Measurements from ENCODE around the gene C1QTNF6. TPM values are rescaled to one million over a fixed set of nuclear protein-coding genes. Genes with fewer than 3 reads are reported as not detected.
"Not testable (repeated sequence)": the region's sequence is repeated elsewhere in the genome, so short reads cannot be mapped to it uniquely, and the experiment has no call there.

The C1QTNF6 gene
- total RNA-seq (2014; rRNA removed; shearing (Covaris generic)) = 0.08 TPM in 1 of 2 replicates, not detected in the other

DNA sequence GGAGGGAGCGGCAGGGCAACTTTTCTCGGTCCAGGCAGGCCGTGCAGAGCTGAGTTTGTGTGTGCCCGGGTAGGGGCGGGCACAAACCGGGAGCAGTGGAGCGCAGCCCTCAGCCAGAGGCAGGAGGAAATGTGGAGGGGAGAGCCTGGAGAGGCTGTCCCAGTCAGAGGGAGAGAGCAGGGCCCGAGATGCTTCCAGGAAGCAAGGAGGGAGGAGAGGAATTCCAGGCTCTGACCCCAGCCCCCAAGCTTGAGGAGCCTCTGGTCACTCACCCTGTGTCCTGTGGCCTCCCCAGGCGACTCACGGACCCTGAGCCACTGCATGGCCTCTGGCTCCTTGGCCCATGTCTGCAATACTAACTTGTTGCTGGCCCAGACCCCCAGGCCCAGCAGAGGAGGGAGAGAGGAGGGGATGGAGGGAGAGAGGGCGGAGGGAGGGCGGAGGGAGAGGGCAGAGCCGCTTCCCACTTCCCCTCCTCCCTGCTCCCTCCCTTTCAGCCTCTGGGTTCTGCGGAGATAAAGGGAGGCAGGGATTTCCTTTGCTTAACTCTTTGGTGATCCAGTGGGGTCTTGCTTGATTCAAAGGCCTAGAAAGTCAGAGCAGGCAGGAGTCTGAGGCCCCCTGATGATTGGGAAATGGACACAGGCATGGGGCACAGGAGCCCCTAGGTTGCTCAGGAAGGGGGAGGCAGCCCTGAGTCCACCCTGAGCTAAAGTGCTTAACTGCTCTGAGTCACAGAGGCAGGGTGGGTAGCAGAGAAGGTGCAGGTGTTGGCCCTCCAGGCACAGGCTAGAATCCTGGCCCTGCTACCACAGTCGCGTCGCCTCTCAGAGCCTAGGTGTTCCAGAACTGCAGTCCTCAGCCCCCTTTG is at the start of gene C1QTNF6:
Gene C1QTNF6 (minus strand): TSS at position 357 of the 871 bp plus-strand sequence. CDS start 34 bp downstream, at position 323.
- Histone ChIP-seq H3K4me3 (no peak within 1 kb of the TSS), H3K36me3 (no peaks in the 10 kb centered on the region)
- DNase-seq = no peak

DNA sequence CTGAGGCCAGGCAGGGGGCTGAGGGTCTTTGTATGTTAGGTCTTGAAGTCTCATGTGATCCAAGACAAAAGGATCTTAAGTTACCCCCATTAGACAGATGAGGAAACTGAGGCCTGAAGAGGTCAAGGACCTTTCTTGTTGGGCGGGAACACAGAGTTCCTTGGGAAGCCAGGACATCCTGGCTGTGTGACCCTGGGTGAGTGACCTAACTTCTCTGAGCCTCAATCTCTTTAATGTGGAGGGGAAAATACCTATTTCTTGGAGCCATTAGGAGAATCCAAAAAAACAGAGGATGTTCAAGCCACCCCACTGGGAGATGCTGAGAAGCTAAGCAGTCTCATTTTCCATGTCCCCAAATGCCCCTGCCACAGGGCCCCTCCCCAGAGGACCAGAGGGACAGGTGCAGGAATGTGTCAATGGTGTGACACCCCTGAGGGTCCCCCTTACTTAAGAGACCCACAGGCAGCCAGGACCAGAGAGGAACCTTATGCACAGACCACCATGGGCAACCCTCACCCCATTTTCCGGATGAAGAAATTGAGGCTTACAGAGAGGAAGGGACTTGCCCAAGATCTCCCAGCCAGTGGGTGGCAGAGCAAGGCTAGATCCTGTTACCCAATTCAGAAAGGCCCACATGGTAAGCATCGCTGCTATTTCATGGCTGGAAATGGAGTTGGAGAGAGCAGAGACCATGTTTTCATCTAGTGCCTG is 48.0 kb upstream of the C1QTNF6 start:
- H3K27ac ChIP-seq = no peak overlapping the region
- peaks cover 9% of the 10 kb centered on the region; the same call in 1 of the 2 replicates for H3K27me3 ChIP-seq
- no peaks in the 10 kb centered on the region for H3K4me1 ChIP-seq
- H3K9me3 ChIP-seq (replicated peaks) = no peaks in the 10 kb centered on the region
- no peak overlapping the region for H3K4me3 ChIP-seq
- no peaks in the 10 kb centered on the region for H3K36me3 ChIP-seq
- no peak for DNase-seq

More for the DNA sequence above, at the start of gene C1QTNF6:
- no peaks in the 10 kb centered on the region for H3K4me1 ChIP-seq
- H3K27me3 ChIP-seq = no peaks in the 10 kb centered on the region
- H3K27ac ChIP-seq = no peak within 1 kb of the TSS
- no peaks in the 10 kb centered on the region for H3K9me3 ChIP-seq (replicated peaks)

DNA sequence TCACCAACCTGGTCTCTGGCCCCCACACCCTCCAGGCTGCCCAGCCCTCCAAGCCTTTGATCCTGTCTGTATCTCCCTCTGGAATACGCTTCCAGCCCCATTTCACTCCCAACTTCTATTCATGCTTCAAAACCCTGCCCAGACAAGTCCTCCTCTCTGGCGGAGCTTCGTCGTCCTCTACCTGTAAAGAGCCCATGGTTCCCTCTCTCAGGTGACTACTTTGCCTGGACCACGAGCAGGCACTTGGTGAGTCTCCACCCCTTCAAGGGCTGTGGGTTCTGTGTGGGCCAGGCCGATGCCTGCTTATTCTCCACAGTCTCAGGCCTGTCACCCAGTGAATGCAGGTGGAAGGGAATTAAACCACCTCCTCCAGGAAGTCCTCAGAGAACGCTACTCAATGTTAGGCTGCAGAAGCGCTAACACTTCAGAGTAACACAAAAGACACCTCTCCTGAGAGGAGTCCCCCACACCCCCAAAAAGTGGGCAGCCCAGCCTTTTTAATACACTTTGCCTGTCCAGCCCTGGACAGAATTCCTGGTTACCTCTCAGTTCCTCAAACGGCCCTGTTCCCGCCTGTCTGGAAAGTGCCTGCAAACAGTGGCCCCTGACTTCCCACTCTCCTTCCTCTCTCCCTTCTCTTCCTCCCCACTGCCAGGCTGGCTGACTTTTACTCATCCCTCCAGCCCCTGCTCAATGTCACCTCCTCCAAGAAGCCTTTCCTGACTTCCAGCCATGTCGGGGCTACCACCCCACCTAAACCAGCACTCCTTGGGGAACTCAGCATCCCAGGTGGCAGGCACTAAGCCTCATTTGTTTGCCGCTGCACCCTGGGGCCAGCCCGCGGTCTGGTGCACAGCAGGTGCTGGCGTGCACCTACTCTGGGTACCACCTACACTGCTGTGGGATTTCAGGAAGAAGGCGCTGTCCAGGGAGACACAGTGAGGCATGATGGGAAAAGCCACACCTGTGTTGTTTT is 47.0 kb upstream of the C1QTNF6 start:
- Histone ChIP-seq H3K4me3 (no peak overlapping the region), H3K27ac (no peak overlapping the region), H3K4me1 (no peaks in the 10 kb centered on the region), H3K9me3 (replicated peaks) (no peaks in the 10 kb centered on the region), H3K27me3 (peaks cover 6% of the 10 kb centered on the region; the same call in 1 of the 2 replicates), H3K36me3 (no peaks in the 10 kb centered on the region)
- DNase-seq = no peak

DNA sequence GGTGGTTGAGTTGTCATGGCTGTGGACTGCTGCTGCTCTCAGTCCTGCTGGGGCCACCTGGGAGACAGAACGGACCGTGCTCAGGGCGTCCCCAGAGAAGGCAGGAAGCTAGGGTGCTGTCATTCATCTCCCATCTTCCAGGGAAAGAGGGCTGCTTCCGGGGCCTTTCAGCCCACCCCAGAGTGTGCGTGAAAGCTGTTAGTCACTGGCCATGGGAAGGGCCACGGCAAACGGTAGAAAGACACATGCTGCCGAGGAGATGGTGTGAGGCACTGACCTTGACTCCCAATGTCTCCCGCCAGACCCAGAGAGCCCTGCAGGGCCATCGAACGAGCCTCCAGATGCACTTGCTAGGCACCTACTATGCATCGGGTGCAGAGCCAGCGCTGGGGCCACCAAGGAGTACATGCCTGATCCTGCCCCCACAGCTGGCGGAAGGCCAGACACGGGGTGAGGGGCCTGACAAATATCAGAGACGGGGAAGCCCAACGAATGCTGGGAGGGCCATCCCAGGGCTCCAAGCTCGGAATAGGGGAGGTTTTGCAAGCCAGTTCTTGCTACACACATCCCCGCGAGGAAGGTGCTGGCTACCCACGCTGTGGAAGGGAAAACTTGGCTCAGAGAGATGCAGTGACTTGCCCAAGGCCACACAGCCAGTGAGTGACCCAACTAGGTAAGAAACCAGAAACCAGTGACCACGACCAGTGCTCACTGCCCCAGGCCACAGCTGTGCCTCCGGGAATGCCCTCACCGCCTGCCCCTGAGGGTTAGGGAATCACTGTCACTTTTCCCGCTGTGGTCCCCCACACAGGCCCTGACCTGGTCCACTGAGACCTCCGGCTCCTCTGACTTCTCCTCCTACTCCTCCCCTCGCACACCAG is 45.9 kb upstream of the C1QTNF6 start:
- H3K27me3 ChIP-seq = peaks cover 4% of the 10 kb centered on the region; the same call in 1 of the 2 replicates
- no peaks in the 10 kb centered on the region for H3K9me3 ChIP-seq (replicated peaks)
- no peak overlapping the region for H3K27ac ChIP-seq
- no peak for DNase-seq
- H3K36me3 ChIP-seq = no peaks in the 10 kb centered on the region
- H3K4me3 ChIP-seq = no peak overlapping the region
- no peaks in the 10 kb centered on the region for H3K4me1 ChIP-seq

DNA sequence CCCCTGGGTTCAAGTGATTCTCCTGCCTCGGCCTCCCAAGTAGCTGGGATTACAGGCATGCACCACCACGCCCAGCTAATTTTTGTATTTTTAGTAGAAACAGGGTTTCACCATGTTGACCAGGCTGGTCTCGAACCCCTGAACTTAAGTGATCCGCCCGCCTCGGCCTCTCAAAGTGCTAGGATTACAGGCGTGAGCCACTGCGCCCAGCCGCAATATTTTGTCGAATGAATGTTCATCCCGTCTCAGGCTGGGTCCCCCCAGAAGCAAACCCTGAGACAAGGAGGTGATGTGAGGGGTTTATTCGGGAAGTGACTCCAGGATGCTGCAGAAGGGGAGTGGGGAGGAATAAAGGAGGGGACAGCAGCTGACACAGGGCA is 45.3 kb upstream of the C1QTNF6 start:
- not testable (repeated sequence) for H3K36me3 ChIP-seq; H3K4me1 ChIP-seq; H3K27ac ChIP-seq; DNase-seq; H3K4me3 ChIP-seq; H3K27me3 ChIP-seq; H3K9me3 ChIP-seq (replicated peaks)

- H3K4me3 ChIP-seq = no peak overlapping the region
- H3K9me3 ChIP-seq (replicated peaks) = no peaks in the 10 kb centered on the region
- no peak for DNase-seq
- no peaks in the 10 kb centered on the region for H3K4me1 ChIP-seq
- H3K36me3 ChIP-seq = no peaks in the 10 kb centered on the region
- no peak overlapping the region for H3K27ac ChIP-seq
- H3K27me3 ChIP-seq = peaks cover 4% of the 10 kb centered on the region; the same call in 1 of the 2 replicates
Observed at GRCh38 chr22:37232140-37232998, 44.3 kb upstream of the C1QTNF6 start.

DNA sequence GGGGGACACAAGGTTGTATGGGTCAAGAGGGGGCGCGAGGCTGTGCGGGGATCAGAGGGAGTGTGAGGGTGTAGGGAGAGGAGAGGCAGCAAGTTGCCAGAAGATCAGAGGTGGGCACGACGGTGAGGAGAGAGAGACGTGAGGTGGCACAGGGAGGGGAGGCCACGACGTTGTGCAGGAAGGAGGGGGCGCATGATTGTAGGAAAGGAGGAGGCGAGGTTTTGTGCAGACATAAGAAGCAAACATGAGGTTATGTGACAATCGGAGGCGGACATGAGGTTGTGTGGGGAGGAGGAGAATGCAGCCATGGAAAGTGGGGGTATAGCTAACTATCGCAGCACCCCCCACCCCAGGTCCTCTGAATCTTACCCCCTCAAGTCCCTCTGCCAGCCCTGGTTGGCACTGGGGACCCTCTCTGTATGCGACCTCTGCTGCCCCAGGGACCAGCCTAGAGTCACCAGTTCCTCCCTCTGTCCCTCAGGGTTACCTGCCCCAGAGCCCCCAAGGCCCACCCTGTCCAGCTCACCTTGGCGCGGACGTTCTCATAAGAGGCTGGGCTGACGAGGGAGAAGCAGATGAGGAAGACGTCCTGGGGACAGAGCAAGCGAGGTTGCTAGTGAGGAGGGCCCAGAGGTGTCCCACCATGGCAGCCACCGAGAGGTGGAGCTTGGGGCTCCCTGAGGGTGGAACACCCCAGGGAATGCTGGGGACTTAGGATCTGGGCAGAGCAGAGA is 43.5 kb upstream of the C1QTNF6 start:
- Histone ChIP-seq H3K4me3 (no peak overlapping the region), H3K36me3 (no peaks in the 10 kb centered on the region), H3K27ac (no peak overlapping the region), H3K4me1 (no peaks in the 10 kb centered on the region), H3K27me3 (peaks cover 4% of the 10 kb centered on the region; the same call in 1 of the 2 replicates), H3K9me3 (replicated peaks) (no peaks in the 10 kb centered on the region)
- no peak for DNase-seq

DNA sequence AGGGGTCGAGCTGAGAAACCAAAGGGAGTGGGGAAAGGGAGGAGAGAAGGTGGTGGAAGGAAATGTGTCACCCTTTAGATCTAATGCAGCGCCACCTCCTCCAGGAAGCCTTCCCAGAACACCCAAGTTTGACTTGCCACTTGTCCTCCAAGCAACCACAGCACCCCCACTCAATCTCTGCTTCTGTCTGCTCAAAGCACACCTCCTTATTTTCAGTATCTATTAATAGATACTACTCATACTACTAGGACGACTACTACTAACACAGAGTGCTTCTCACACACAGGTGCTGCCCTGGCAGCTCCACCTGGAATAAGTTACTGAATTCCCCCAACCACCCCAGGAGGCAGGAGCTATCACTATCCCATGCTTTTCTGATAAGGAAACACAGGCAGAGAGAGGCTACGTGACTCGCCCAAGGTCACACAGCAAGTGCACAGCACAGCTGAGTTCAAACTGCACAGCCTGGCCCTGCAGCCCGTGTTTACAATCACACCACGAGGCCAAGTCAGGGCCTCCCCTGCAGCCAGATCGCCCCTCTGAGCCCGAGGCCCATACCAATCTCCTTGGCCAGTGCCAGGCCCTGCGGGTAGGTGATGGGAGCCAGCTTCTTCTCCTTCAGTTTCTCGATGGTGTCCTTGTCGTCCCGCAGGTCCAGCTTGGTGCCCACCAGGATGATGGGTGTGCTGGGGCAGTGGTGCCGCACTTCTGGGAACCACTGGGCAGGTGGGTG is 42.8 kb upstream of the C1QTNF6 start:
- Histone ChIP-seq H3K36me3 (no peaks in the 10 kb centered on the region), H3K27me3 (peaks cover 4% of the 10 kb centered on the region; the same call in 1 of the 2 replicates), H3K9me3 (replicated peaks) (no peaks in the 10 kb centered on the region), H3K4me3 (no peak overlapping the region), H3K4me1 (no peaks in the 10 kb centered on the region), H3K27ac (no peak overlapping the region)
- no peak for DNase-seq

DNA sequence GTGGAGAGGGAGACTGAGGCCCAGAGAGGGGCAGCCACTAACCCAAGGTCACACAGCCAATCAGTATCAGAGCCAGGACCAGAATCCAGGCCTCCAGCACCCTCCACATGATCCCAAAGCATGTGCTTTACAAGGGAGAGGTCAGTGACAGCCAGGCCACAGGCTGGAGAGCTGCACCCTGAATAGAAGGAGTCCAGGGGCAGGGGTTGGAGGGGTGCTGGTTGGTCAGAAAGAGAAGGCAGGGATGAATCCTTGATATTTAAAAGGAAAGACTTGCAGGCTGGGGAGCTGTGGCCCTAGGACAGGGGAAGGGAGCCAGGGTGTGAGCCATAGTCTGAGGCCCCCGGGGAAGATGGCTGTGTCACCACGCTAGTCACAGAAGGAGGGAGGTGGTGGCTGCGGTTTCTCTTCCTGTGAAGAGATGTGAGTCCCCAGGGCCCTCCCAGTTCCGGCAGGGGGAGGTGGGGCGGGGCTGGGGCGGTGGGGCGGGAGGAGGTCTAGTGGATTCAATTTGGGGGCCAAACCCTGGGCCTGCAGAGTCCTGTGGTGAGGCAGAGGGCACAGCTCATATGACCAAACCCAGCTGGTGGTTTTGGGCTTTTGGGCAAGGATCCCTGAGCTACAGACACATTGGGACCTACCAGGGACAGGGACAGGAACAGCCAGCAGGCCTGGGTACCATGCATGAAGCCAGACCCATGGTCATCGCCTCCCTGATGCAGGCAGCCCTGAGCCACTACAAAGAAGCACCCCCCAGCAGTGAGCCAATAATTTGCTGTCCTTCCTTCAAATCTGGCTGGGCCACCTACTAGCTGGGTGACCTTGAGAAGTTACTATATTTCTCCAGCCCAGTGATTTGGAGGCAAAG is 42.0 kb upstream of the C1QTNF6 start:
- peak in 1 of 2 experiments; percentile 9 for DNase-seq
- Histone ChIP-seq H3K27ac (no peak overlapping the region), H3K27me3 (0 out of 2 replicates have a peak, but pooled peaks cover 4% of the 10 kb centered on the region), H3K9me3 (replicated peaks) (no peaks in the 10 kb centered on the region), H3K36me3 (no peaks in the 10 kb centered on the region), H3K4me3 (no peak overlapping the region), H3K4me1 (no peaks in the 10 kb centered on the region)

DNA sequence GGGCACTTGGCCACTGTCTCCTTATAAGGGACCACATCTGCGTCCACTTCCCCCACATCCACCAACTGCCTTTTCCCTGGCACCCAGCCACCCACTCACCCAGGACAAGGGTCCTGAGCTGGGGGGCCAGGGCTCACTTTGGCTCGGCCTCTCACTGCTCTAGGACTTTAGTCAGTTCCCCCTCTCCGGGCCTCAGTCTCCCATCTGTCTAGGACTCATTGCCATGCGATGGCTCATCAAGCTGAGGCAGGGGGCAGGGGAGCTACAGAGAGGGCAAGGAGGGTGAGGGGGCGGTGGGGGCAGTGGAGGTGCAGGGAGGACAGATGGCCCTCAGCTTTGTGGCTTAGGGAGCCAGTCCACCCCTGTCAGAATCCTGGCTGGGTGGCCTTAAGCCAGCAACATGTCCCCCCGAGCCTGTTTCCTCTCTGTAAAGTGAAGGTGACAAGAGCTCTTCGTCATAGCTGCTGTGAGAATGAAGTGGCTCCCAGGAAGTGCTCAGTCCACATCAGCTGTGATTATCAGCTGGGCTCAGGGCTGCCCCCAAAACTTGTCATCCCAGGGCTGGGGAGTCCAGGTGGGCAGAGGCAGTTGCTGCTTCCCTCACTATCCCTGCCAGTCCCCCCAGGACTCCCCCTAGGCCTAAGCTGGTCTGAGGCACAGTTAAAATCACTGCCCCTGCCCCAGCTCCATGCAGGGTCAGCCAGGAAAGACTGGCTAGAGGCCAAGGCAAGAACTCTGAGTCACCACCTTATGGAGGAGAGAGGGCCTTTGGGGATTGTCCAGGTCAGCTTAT is 41.2 kb upstream of the C1QTNF6 start:
- H3K36me3 ChIP-seq = no peaks in the 10 kb centered on the region
- H3K4me1 ChIP-seq = no peaks in the 10 kb centered on the region
- H3K9me3 ChIP-seq (replicated peaks) = no peaks in the 10 kb centered on the region
- 0 out of 2 replicates have a peak, but pooled peaks cover 4% of the 10 kb centered on the region for H3K27me3 ChIP-seq
- no peak for DNase-seq
- no peak overlapping the region for H3K27ac ChIP-seq
- H3K4me3 ChIP-seq = no peak overlapping the region

Data from SJCRH30 (cell line).